ENCODE data around the gene LCN15. TPM values are rescaled to one million over a fixed set of nuclear protein-coding genes. Genes with fewer than 3 reads are reported as not detected.

Gene LCN15
- total RNA-seq, 2 experiments from 2014 or later: not detected

DNA sequence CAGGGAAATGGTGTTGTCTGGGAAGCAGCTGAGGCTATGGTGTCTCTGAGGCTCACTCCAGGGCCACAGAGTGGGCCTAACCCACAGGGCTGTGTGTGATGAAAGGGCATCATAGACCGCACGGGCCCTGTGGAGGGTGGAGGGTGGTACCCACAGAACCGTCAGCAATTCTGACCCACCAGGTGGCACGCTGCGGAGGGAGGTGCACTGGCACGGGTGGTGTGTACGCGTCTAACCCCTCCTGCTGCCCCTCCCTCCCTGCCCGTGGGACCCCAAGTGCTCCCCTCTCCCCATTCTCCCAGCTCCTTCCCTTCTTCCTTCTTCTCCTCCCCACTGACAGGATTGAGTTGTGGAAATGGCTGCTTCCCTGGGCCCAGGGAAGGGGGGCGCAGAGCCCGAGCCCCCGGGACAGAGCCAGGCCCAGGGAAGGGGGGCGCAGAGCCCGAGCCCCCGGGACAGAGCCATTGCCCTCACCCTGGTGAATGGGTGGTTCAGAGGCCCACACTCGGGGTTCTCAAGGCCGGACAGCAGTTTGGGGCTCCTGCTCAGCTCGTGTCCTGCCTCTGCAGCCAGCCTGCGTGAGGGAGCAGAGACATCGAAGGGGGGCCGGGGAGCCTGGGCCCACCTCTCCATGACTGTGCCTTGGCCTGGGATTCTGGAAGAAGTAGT, 28.4 kb downstream of the LCN15 start:
- CTCF ChIA-PET (ENCODE audit: unreplicated experiment): interaction anchor here (0.6 kb wide), 1 partner anchor 440 kb away, joined by 5 read pairs; no protein-coding TSS in a partner anchor
- intact Hi-C loops (cut with micrococcal nuclease; ENCODE audit: unreplicated experiment): no loop called here

DNA sequence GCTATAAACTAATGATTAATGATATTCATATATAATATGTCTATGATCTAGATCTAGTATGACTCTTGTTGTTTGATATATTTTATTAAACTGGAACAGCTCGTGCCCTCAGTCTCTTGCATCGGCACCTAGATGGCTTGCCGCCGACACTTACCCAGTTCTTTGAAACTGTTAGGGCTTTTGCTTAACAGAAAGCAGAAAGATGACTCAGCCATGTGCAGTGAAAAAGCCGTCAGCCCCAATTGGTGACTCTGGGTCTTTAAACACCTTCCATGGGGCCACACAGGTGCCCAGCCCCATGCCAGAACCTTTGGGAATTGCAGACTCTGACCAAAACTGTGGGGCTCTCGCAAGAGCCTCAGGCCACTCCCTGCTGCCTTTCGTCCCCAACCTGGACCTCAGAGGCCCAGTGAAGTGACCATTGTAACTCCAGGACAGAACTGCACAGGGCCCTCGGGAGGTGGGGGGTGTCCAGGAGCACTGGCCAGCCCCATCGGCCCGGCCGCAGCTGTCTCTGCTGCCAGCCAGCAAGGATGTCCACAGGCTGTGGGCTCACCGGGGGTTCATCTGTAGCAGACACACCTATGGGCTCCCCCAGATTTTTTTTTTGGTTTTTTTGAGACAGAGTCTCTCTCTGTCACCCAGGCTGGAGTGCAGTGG, 29.4 kb downstream of the LCN15 start:
- CTCF ChIA-PET (ENCODE audit: unreplicated experiment): no interaction called here
- Histone ChIP-seq H3K9me2 (ENCODE audit: insufficient read depth, low read length) (no peaks in the 10 kb centered on the region), H3K4me1 (ENCODE audit: insufficient read depth, low read length, poor library complexity, severe bottlenecking) (no peaks in the 10 kb centered on the region), H4K20me1 (ENCODE audit: insufficient read depth, low read length) (no peaks in the 10 kb centered on the region), H3K4me2 (ENCODE audit: low read length) (no peak overlapping the region), H2AFZ (ENCODE audit: low read length) (no peak overlapping the region), H3K9me3 (ENCODE audit: low read length) (no peaks in the 10 kb centered on the region), H3K79me2 (ENCODE audit: insufficient read depth, low read depth, low read length) (no peaks in the 10 kb centered on the region), H3K4me3 (ENCODE audit: low read depth, low read length, poor library complexity, severe bottlenecking) (no peak overlapping the region), H3K36me3 (ENCODE audit: insufficient read depth, low read length) (no peaks in the 10 kb centered on the region), H3K27ac (ENCODE audit: low read depth, low read length, poor library complexity, severe bottlenecking) (no peak overlapping the region)
- intact Hi-C loops (cut with micrococcal nuclease; ENCODE audit: unreplicated experiment): no loop called here
- POLR2A ChIA-PET: no interaction called here
- BruUV-seq (replicated peaks): no TSS peak
- DNase-seq (ENCODE audit: low spot score): no peak
- TF ChIP-seq, protein P1, sequence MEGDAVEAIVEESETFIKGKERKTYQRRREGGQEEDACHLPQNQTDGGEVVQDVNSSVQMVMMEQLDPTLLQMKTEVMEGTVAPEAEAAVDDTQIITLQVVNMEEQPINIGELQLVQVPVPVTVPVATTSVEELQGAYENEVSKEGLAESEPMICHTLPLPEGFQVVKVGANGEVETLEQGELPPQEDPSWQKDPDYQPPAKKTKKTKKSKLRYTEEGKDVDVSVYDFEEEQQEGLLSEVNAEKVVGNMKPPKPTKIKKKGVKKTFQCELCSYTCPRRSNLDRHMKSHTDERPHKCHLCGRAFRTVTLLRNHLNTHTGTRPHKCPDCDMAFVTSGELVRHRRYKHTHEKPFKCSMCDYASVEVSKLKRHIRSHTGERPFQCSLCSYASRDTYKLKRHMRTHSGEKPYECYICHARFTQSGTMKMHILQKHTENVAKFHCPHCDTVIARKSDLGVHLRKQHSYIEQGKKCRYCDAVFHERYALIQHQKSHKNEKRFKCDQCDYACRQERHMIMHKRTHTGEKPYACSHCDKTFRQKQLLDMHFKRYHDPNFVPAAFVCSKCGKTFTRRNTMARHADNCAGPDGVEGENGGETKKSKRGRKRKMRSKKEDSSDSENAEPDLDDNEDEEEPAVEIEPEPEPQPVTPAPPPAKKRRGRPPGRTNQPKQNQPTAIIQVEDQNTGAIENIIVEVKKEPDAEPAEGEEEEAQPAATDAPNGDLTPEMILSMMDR (conservative IDR thresholded peaks at IDR 0.05; ENCODE audit: low read length): no peak
- no peak for TF ChIP-seq EZH2phosphoT487 (IDR thresholded peaks at IDR 0.05; ENCODE audit: borderline replicate concordance, low read depth, low read length)

More for the DNA sequence above, 28.4 kb downstream of the LCN15 start:
- H2AFZ ChIP-seq (ENCODE audit: low read length): no peak overlapping the region
- H3K9me3 ChIP-seq (ENCODE audit: low read length): no peaks in the 10 kb centered on the region
- no peak overlapping the region for H3K4me2 ChIP-seq (ENCODE audit: low read length)
- no peaks in the 10 kb centered on the region for H3K4me1 ChIP-seq (ENCODE audit: insufficient read depth, low read length, poor library complexity, severe bottlenecking)
- no peaks in the 10 kb centered on the region for H3K79me2 ChIP-seq (ENCODE audit: insufficient read depth, low read depth, low read length)
- BruUV-seq (replicated peaks): no TSS peak
- TF ChIP-seq EZH2phosphoT487 (IDR thresholded peaks at IDR 0.05; ENCODE audit: borderline replicate concordance, low read depth, low read length): no peak
- TF ChIP-seq, protein P1 (conservative IDR thresholded peaks at IDR 0.05; ENCODE audit: low read length): no peak
- H3K27ac ChIP-seq (ENCODE audit: low read depth, low read length, poor library complexity, severe bottlenecking): no peak overlapping the region
- H3K4me3 ChIP-seq (ENCODE audit: low read depth, low read length, poor library complexity, severe bottlenecking): no peak overlapping the region
- no peaks in the 10 kb centered on the region for H3K9me2 ChIP-seq (ENCODE audit: insufficient read depth, low read length)
- H3K36me3 ChIP-seq (ENCODE audit: insufficient read depth, low read length): no peaks in the 10 kb centered on the region
- POLR2A ChIA-PET: interaction anchor here (0.7 kb wide), 1 partner anchor 20 kb away, joined by 3 read pairs; no protein-coding TSS in a partner anchor
- no peak for DNase-seq (ENCODE audit: low spot score)
- H4K20me1 ChIP-seq (ENCODE audit: insufficient read depth, low read length): no peaks in the 10 kb centered on the region

DNA sequence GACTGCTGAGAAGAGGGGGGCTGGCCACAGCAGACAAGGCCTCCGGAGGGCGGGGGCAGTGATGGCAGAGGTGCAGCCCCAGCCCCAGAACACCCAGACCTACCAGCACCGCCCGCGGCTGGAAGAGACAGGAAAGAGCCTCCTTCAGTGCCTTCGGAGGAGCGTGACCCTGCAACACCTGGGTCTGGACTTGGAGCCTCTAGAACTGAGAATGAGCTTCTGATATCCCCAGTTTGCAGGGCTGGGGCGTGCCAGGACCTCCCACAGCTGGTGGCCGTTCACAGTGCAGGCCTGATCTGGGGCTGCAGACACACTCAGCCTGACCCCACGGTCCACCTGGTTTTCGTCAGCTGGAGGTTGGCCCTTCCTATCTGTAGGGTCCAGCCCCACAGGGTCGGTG, 30.7 kb downstream of the LCN15 start:
- no peaks in the 10 kb centered on the region for H4K20me1 ChIP-seq (ENCODE audit: insufficient read depth, low read length)
- no peaks in the 10 kb centered on the region for H3K36me3 ChIP-seq (ENCODE audit: insufficient read depth, low read length)
- POLR2A ChIA-PET: no interaction called here
- no peak overlapping the region for H3K4me2 ChIP-seq (ENCODE audit: low read length)
- H3K79me2 ChIP-seq (ENCODE audit: insufficient read depth, low read depth, low read length): peaks cover 10% of the 10 kb centered on the region; the same call in 1 of the 2 replicates
- no peaks in the 10 kb centered on the region for H3K9me2 ChIP-seq (ENCODE audit: insufficient read depth, low read length)
- no peak overlapping the region for H2AFZ ChIP-seq (ENCODE audit: low read length)
- H3K27ac ChIP-seq (ENCODE audit: low read depth, low read length, poor library complexity, severe bottlenecking): no peak overlapping the region
- peaks cover 10% of the 10 kb centered on the region for H3K4me1 ChIP-seq (ENCODE audit: insufficient read depth, low read length, poor library complexity, severe bottlenecking)
- intact Hi-C loops (cut with micrococcal nuclease; ENCODE audit: unreplicated experiment): no loop called here
- no peak overlapping the region for H3K4me3 ChIP-seq (ENCODE audit: low read depth, low read length, poor library complexity, severe bottlenecking)
- H3K9me3 ChIP-seq (ENCODE audit: low read length): no peaks in the 10 kb centered on the region
- no peak for TF ChIP-seq EZH2phosphoT487 (IDR thresholded peaks at IDR 0.05; ENCODE audit: borderline replicate concordance, low read depth, low read length)
- TF ChIP-seq, protein P1 (conservative IDR thresholded peaks at IDR 0.05; ENCODE audit: low read length): no peak
- no TSS peak for BruUV-seq (replicated peaks)
- DNase-seq (ENCODE audit: low spot score): no peak
- CTCF ChIA-PET (ENCODE audit: unreplicated experiment): interaction anchor here (0.6 kb wide), 1 partner anchor 21 kb away, joined by 3 read pairs; the partner anchor contains the start of gene DIPK1B

All from OCI-LY7 (cell line).